Upper lobe of left lung (tissue), 6 donors: ENCODE measurements around the gene SLC9C1. TPM values are rescaled to one million over a fixed set of nuclear protein-coding genes. Genes with fewer than 3 reads are reported as not detected.

Source experiments
- ATAC-seq, 2 donors: fragments of 200-7000 bp; cut with Tn5 transposase; one replicate each; pipeline ENCODE4 v1.9.1; 2022; ENCODE audit warnings: mild to moderate bottlenecking in 2 of 2, moderate library complexity in 2 of 2; ENCODE audit not compliant: low FRiP score in 2 of 2
- DNase-seq, 2 donors: peaks; one replicate each; pipeline ENCODE4 v3.0.0-alpha.2; 2019 to 2020
- H3K27ac ChIP-seq, 4 donors: fragments of 200-600 bp; sonication (generic); one replicate each; pipeline ENCODE4 v1.5.1; 2016 to 2019
- H3K27me3 ChIP-seq, 4 donors: fragments of 200-600 bp; sonication (generic); one replicate each; pipeline ENCODE4 v1.5.1; 2017 to 2019
- H3K36me3 ChIP-seq, 4 donors: fragments of 200-600 bp; sonication (generic); one replicate each; pipeline ENCODE4 v1.5.1; 2016 to 2019
- H3K4me1 ChIP-seq, 4 donors: fragments of 200-600 bp; sonication (generic); one replicate each; pipeline ENCODE4 v1.5.1; 2018 to 2019
- H3K4me3 ChIP-seq, 4 donors: fragments of 200-600 bp; sonication (generic); one replicate each; pipeline ENCODE4 v1.5.1; 2017 to 2019; ENCODE audit warnings: mild to moderate bottlenecking in 2 of 4, moderate library complexity in 1 of 4
- H3K9me3 ChIP-seq, 4 donors: fragments of 200-600 bp; sonication (generic); one replicate each; pipeline ENCODE4 v1.5.1; 2018 to 2019
- EP300 ChIP-seq, 4 donors: sonication (generic); formaldehyde crosslinking; IDR thresholded peaks; one replicate each; pipeline ENCODE4 v1.5.1; 2017; ENCODE audit warnings: antibody characterized with exemption in 4 of 4, control low read depth in 2 of 4
- POLR2A ChIP-seq, 4 donors: fragments of 450-650 bp; IDR thresholded peaks; one replicate each; pipeline ENCODE4 v1.5.1; 2016 to 2017; ENCODE audit warnings: antibody characterized with exemption in 4 of 4, mild to moderate bottlenecking in 2 of 4
- POLR2AphosphoS5 ChIP-seq, 2 donors: sonication (generic); formaldehyde crosslinking; IDR thresholded peaks; one replicate each; pipeline ENCODE4 v1.5.1; 2017; ENCODE audit warnings: antibody characterized with exemption in 2 of 2
- WGBS, 2 donors: methylation state at CpG; one replicate each; pipeline ENCODE4 v1.1.5; 2017 to 2018; 5-methylcytosine and 5-hydroxymethylcytosine counted together
- total RNA-seq, 6 donors: library from RNA; depleted of rRNA in 4 of 6; stranded (reverse); fragments of >200 nt in 4 of 6; gene quantifications; one replicate each; pipeline versions ENCODE4 v1.1.0 to v1.2.1, GENCODE V29; 2016 to 2021
- TF ChIP-seq, protein P1 (sequence below), 6 experiments: fragments of 450-650 bp in 4 of 6; fragments of 200-600 bp in 2 of 6; sonication (generic) in 2 of 6; IDR thresholded peaks; one replicate each; pipeline ENCODE4 v1.5.1; 2016 to 2019; ENCODE audit warnings: antibody characterized with exemption in 6 of 6
- donor health status: DM: no; HTN: no; CAD: no; lungs with moderate emphysema.
- donor health status: DM: no; HTN: yes; CAD: no; lungs with severe emphysema.

Gene SLC9C1
- total RNA-seq, 6 donors from 2014 or later, result not detected

DNA sequence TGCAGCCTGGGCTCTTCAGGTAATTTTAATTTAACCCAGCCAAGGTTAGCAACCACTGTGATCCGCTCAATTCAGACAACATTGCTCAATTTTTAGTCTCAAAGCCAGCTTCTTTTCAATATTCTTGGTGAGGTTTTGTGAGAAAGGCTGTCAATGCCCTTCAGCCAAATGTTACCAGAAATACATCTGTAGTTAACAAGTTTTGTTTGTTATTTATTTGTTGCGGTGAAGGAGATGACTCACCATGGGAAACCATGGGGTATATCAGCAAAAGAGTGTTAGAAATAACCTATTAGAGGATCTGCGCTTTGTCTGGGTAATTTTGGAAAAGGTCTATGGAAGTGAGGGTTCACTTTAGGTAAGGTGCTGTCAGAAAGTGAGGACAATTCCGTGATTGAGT is 5.0 kb downstream of the SLC9C1 start:
- no peaks in the 10 kb centered on the region for H3K36me3 ChIP-seq
- TF ChIP-seq, protein P1, sequence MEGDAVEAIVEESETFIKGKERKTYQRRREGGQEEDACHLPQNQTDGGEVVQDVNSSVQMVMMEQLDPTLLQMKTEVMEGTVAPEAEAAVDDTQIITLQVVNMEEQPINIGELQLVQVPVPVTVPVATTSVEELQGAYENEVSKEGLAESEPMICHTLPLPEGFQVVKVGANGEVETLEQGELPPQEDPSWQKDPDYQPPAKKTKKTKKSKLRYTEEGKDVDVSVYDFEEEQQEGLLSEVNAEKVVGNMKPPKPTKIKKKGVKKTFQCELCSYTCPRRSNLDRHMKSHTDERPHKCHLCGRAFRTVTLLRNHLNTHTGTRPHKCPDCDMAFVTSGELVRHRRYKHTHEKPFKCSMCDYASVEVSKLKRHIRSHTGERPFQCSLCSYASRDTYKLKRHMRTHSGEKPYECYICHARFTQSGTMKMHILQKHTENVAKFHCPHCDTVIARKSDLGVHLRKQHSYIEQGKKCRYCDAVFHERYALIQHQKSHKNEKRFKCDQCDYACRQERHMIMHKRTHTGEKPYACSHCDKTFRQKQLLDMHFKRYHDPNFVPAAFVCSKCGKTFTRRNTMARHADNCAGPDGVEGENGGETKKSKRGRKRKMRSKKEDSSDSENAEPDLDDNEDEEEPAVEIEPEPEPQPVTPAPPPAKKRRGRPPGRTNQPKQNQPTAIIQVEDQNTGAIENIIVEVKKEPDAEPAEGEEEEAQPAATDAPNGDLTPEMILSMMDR (IDR thresholded peaks at IDR 0.05), result no peak
- TF ChIP-seq POLR2A (IDR thresholded peaks at IDR 0.05) (no peak), EP300 (IDR thresholded peaks at IDR 0.05) (no peak), POLR2AphosphoS5 (IDR thresholded peaks at IDR 0.05) (no peak)
- H3K9me3 ChIP-seq, result no peaks in the 10 kb centered on the region
- DNase-seq (no peak), ATAC-seq (no peak)
- no peak overlapping the region for H3K27ac ChIP-seq
- no peak overlapping the region for H3K4me3 ChIP-seq
- WGBS, 2 donors, result 92% methylated on average over 4 of the region's 4 CpGs
- peaks cover 0 to 8% (median 0%) of the 10 kb centered on the region in 4 donors for H3K4me1 ChIP-seq
- H3K27me3 ChIP-seq, result no peaks in the 10 kb centered on the region

DNA sequence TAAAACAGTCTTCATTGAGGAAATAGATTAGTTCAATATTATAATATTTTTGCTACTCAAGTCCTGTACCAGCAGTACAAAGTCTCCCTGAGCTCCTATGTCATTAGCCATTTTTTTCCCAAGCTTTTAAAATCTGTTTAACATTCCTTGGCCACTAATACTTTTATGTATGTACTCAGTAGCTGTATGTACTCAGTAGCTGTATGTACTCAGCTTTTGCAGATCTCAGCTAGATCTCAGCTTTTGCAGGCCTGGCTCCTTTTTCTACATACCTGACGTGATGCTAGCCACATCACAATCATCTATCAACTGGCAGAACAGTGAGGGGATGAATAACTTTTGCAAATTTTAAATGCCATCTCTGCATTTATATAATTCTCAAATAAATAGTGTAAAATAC is 13.8 kb downstream of the SLC9C1 start:
- ATAC-seq (no peak), DNase-seq (no peak)
- no peak for TF ChIP-seq EP300 (IDR thresholded peaks at IDR 0.05)
- TF ChIP-seq, protein P1 (IDR thresholded peaks at IDR 0.05), result no peak
- TF ChIP-seq POLR2A (IDR thresholded peaks at IDR 0.05), result no peak
- no peak for TF ChIP-seq POLR2AphosphoS5 (IDR thresholded peaks at IDR 0.05)
- Histone ChIP-seq H3K27me3 (no peaks in the 10 kb centered on the region), H3K36me3 (no peaks in the 10 kb centered on the region), H3K4me1 (no peaks in the 10 kb centered on the region), H3K4me3 (no peak overlapping the region), H3K9me3 (no peaks in the 10 kb centered on the region), H3K27ac (no peak overlapping the region)
- WGBS, 2 donors, result 94 to 96% methylated on average over 1 of the region's 1 CpG

DNA sequence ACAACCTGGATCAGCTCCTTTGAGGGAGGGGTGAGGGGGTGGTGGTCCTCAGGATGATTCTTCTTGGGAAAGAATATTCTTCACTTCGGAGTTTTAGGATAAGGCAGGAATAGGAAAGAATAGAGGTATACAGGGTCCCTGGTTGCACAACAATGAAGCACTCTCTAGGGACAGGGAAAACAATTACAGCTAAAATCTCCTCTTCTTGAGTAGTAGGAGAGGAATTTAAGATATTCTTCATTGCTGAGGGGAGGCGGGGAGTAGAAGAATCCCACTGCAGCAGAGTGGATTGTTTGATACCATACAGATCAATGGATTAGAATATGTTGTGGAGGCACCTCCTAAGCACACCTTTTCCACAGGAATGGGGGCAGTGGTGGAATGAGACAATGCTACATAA is 20.5 kb downstream of the SLC9C1 start:
- Histone ChIP-seq H3K27ac (no peak overlapping the region), H3K4me1 (no peaks in the 10 kb centered on the region), H3K36me3 (no peaks in the 10 kb centered on the region), H3K27me3 (no peaks in the 10 kb centered on the region), H3K4me3 (no peak overlapping the region), H3K9me3 (no peaks in the 10 kb centered on the region)
- ATAC-seq (no peak), DNase-seq (no peak)
- TF ChIP-seq EP300 (IDR thresholded peaks at IDR 0.05) (no peak), POLR2AphosphoS5 (IDR thresholded peaks at IDR 0.05) (no peak), POLR2A (IDR thresholded peaks at IDR 0.05) (no peak)
- TF ChIP-seq, protein P1 (IDR thresholded peaks at IDR 0.05), result no peak
- 90 to 96% methylated on average over 2 of the region's 2 CpGs for WGBS, 2 donors

DNA sequence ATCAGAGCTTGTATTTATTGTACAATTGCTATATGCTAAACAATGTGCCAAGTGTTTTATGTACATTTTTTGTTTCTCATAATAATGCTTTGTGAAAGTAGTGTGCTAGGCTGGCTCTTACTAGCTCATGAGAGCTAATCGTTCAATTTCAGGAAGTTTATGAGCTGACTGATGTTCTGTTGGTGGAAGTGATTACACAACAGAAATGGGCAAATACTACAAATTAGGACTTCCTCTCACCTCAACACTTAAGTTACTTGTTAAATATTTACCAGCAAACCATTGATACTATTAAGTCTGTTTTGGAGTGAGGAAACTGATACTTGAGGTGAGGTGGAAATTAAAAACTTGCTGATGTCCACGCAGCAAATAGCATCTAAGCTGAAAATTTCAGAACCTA is 32.3 kb downstream of the SLC9C1 start:
- WGBS, 2 donors, result 31 to 40% methylated on average over 2 of the region's 2 CpGs
- Histone ChIP-seq H3K4me3 (no peak overlapping the region), H3K9me3 (no peaks in the 10 kb centered on the region), H3K27ac (no peak overlapping the region), H3K27me3 (no peaks in the 10 kb centered on the region), H3K4me1 (no peaks in the 10 kb centered on the region), H3K36me3 (no peaks in the 10 kb centered on the region)
- TF ChIP-seq POLR2A (IDR thresholded peaks at IDR 0.05) (no peak), POLR2AphosphoS5 (IDR thresholded peaks at IDR 0.05) (no peak), EP300 (IDR thresholded peaks at IDR 0.05) (no peak)
- TF ChIP-seq, protein P1 (IDR thresholded peaks at IDR 0.05), result no peak
- DNase-seq (no peak), ATAC-seq (peak in 1 of 2 donors; percentile 47)

DNA sequence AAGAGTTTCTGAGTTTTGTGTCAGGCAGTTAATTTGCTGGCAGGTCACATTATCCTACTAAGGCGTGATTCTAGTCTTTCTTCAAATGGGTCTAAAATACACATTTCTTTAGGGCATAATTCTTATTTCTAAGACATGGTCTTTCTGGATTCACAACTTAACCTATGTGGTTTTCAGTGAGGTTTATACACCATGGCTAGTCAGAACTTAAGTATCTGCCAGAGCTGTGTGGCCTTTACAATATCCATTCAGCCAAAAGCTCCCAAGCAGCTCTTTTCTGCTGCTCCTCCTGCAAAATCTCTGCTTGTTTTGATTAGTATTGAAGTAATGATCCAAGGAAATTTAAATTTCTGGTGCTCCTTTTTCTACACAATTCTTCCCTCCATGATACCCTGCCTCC is 33.5 kb downstream of the SLC9C1 start:
- DNase-seq (no peak), ATAC-seq (no peak)
- no peak for TF ChIP-seq POLR2A (IDR thresholded peaks at IDR 0.05)
- TF ChIP-seq, protein P1 (IDR thresholded peaks at IDR 0.05), result no peak
- TF ChIP-seq EP300 (IDR thresholded peaks at IDR 0.05), result no peak
- no peak for TF ChIP-seq POLR2AphosphoS5 (IDR thresholded peaks at IDR 0.05)
- Histone ChIP-seq H3K9me3 (no peaks in the 10 kb centered on the region), H3K27ac (no peak overlapping the region), H3K4me1 (no peaks in the 10 kb centered on the region), H3K4me3 (no peak overlapping the region), H3K36me3 (no peaks in the 10 kb centered on the region), H3K27me3 (no peaks in the 10 kb centered on the region)
- 88 to 97% methylated on average over 1 of the region's 1 CpG for WGBS, 2 donors
